SHP77 treated with DMSO at 0.1 percent for 48 hours (cell line): ENCODE data around the gene LRIG2.
A peak's percentile ranks its signal among the peaks of the same experiment; 100 is the strongest.
"Not testable (repeated sequence)": the region's sequence is repeated elsewhere in the genome, so short reads cannot be mapped to it uniquely, and the experiment has no call there.

Experiments
- DNase-seq: peaks from one replicate; lab custom pipeline; 2025; lab: John Stamatoyannopoulos, UW

Gene LRIG2

DNA sequence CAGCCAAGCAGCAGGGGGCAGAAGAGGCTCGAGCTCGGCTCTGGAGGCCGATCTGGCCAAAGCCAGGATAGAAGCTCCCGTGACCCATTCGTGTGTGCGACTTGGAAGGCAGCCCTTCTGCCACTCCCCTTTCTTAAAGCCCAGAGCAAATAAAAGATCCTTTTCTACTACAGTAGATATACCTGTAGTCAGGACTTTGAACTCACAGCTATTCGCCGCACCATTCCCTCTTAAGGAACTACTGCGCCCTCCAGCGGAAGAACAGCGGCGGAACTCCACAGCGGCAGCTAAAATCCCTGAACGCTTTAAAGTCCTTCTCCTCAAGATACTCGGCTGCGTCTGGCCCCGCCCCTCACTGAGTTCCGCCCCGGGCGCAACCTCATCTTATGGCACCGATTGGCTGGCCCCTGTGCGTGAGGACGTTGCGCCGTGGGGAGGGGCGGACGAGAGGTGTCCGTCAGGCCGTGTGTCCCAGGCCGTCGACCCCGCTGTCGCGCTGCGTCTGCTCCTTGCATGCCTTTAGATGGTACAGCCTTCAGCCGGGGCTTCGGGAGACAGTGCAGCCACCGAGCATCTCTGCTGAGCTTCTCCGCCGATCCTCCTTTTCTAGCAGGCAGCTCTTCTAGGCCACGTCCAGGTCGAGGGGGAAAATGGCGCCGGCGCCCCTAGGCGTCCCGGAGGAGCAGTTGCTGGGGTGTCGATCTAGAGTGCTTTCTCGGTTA lies at the start of gene LRIG2:
TSS of gene LRIG2 (plus strand) at position 442 of the 722 bp plus-strand sequence. CDS start at position 651, 209 bp downstream.
- peak; percentile 97 for DNase-seq

GRCh38 chr1:113023316-113023715 lies 49.7 kb upstream of the LRIG2 start:
- not testable (repeated sequence) for DNase-seq

DNA sequence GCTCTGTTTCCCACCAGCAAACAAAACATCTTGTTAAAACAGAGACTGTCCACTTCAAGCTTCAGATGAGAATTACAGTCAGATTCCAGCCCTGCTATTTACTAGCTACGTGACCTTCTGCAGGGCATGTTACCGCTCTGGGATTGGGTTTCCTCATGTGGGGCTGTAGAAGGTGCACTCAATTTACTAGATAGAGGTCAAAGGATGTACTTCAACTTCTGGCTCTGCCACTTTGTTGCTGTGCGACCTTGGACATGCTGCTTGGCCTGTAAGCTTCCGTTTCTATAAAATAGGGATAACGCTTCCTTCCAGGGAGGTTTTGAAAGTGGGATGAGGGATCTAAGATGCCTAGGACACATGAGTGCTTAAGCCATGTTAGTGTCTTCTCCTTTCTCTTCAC lies 46.0 kb upstream of the LRIG2 start:
- DNase-seq: no peak

GRCh38 chr1:113027449-113027848 lies 45.5 kb upstream of the LRIG2 start:
- DNase-seq: no peak

DNA sequence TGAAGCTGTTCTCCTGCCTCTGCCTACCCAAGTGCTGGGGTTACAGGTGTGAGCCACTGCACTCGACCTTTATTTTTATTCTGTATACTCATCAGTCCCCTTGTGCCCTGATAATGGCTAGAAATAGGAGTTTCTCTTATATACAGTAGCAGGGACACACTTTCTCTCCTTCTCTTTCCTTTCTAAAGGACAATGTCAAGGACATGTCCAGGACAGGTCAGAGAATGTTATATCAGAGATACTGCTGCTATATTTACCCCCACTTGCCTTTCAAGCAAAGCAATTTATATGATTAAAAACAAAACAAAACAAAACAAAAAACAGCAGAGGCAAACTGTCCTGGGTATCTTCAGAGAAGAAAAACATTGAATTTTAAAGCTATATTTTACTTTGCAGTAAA lies 43.2 kb upstream of the LRIG2 start:
- DNase-seq: no peak

DNA sequence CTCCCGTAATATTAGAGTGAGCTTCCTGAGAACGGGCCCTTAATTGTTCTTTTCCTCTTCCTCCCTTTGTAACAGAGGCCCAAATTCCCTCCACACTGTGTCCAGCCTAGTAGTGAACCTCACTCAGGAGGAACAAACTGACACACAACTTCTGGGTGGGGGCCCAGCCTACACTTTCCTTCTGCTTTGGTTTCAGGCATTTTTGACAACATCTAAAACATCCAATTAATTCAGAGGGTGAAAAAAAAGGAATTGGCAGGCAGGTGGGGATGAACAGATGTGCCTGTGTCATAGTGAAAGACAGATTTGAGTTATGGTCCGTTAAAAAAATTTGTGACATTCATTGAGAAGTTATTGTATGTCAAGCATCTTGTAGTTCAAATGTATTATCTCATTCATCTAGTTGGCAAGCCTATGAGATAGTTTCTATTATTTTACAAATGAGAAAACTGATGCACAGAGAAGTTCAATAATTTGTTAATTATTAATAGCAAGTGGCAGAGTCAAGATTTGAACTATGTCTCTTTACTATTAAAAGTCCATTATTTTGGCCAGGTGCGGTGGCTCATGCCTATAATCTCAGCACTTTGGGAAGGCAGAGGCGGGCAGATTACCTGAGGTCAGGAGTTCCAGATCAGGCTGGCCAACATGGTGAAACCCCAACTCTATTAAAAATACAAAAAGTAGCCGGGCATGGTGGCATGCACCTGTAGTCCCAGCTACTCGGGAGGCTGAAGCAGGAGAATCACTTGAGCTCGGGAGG lies 41.6 kb upstream of the LRIG2 start:
- no peak for DNase-seq

DNA sequence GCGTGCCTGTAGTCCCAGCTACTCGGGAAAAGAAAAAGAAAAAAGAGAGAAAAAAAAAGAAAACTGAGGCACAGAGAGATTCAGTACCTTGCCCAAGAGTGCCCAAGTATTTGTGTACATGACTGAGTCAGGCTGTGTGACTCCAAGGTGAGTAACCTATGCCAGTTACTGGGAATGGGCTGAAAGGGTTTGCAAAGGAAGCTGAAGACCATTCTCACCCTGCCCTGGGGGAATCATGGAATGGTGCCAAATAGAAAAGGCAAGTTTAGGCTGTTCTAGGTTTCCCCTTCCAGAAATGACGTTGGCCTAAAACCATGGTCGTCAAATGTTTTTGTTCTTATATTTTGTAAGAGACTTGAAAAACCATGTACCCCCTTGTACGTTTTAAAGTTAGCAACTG lies 37.9 kb upstream of the LRIG2 start:
- DNase-seq: no peak

DNA sequence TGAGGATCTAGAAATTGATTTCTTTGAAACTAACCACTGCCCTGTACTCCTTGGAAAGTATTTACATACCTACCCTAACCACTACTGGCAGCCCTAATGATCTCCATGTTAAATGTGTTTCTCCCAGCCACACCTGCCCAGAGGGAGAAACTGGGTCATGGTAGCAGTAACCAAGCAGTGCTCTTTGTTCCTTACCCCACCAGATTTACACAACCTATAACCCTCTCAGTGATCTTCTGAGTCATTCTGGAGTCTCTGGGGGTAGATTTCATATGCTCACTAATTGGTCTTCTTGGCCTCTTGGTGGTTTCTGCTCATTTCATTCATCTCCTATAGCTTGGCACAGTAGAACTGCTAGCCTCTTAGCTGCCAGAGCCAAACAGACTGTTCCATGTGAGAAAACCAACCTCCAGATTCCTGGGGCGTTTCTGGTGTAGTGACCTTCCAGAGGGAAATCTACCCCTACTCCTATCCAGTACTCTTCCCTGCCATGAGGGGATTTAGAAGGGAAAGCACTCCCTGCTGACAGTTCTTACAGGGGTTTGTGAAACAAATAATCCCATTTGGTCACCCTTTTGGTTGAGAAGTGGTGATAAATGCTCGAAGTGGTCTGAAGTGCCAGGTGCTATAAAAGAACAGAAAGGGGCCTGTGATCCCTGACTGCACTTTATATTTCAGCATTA lies 36.2 kb upstream of the LRIG2 start:
- no peak for DNase-seq

- no peak for DNase-seq
Measured at GRCh38 chr1:113040041-113040440, 33.0 kb upstream of the LRIG2 start.

- no peak for DNase-seq
Measured at GRCh38 chr1:113040718-113041412, 32.1 kb upstream of the LRIG2 start.

DNA sequence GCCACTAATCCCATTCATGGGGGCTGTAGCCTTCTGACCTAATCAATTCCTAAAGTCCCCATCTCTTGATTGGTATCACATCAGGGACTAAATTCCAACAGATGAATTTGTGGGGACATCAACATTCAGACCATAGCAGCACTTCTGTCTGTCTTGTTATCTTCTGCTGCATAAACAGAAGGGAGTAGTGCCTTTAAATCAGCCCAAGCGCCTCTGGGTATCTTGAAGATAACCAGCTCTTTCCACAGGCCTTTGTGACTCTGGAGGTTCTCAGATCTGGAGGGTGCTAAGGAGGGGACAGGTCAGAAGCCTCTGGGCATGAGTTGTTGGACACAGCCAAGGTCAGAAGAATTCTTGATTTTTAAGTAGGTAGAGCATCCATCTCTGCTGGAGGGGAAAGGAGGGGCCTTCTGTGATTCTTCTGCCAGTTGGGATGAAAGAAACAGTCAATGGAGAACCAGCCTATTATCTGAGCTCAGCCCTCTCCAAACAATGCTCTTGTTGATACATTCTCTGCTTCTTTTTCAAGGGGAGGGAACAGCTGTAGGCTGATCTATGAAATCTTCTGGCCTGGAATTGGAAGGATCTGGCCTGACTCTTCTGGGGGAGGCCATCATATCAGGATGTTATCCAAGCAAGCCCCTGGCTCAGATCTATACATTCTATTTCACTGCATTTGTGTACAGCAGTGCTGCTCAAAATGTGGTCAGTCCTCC lies 31.3 kb upstream of the LRIG2 start:
- no peak for DNase-seq

- no peak for DNase-seq
Measured at GRCh38 chr1:113042285-113043143, 30.5 kb upstream of the LRIG2 start.

- DNase-seq: not testable (repeated sequence)
Measured at GRCh38 chr1:113043144-113043488, 29.9 kb upstream of the LRIG2 start.

- DNase-seq: no peak
Measured at GRCh38 chr1:113046569-113046968, 26.4 kb upstream of the LRIG2 start.

DNA sequence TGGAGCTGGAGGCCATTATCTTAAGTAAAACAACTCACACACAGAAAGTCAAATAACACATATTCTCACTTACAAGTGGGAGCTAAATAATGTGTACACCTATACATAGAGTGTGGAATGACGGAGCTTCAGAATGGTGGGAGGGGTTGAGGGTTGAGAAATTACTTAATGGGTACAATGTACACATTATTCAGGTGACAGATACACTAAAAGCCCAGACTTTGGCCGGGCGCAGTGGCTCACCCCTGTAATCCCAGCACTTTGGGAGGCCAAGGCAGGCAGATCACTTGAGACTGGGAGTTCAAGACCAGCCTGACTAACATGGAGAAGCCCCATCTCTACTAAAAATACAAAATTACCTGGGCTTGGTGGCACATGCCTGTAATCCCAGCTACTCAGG lies 24.9 kb upstream of the LRIG2 start:
- DNase-seq: no peak

- DNase-seq: no peak
Measured at GRCh38 chr1:113053344-113054126, 19.5 kb upstream of the LRIG2 start.

GRCh38 chr1:113055570-113055969 lies 17.4 kb upstream of the LRIG2 start:
- DNase-seq: no peak

DNA sequence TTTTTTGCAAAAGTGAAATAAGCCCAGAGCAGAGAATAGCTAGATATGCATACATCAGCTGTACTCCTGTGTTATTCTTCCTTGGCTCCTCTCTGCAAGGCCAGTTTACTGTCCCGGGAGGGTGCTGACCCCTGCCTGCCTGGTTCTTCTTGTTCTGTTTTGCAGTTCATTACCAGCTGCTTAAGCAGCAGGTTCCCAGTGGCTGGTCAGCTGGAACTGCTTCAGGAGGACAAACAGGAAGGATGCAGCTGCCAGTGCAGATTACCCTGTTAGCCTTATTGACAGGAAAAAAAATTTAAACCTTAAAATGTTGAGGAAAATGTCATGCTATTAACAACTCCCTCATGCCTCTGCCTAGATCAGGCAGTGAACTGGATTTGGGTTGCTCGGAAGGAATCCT lies 16.0 kb upstream of the LRIG2 start:
- no peak for DNase-seq

- no peak for DNase-seq
Measured at GRCh38 chr1:113058941-113059706, 13.9 kb upstream of the LRIG2 start.
